HepG2 (cell line): ENCODE measurements around the gene C20orf96. TPM values are rescaled to one million over a fixed set of nuclear protein-coding genes. Genes with fewer than 3 reads are reported as not detected.

Experiments
- AGO2 ChIP-seq: fragments of 200-400 bp; formaldehyde crosslinking; optimal IDR thresholded peaks from 2 replicates; pipeline ENCODE3; 2017; ENCODE audit warnings: mild to moderate bottlenecking, low read depth, low read length, moderate library complexity
- FOSL2 ChIP-seq: sonication (generic); formaldehyde crosslinking; IDR thresholded peaks from 2 replicates; pipeline ENCODE4 v1.4.0; 2020; ENCODE audit warnings: missing genetic modification reagents
- HMG20A ChIP-seq: IDR thresholded peaks from 2 replicates; pipeline ENCODE4 v1.6.1; 2016; ENCODE audit warnings: borderline replicate concordance
- KLF15 ChIP-seq: sonication (generic); formaldehyde crosslinking; IDR thresholded peaks from 2 replicates; pipeline ENCODE4 v1.8.1; 2023; ENCODE audit warnings: borderline replicate concordance, mild to moderate bottlenecking, inconsistent platforms, missing genetic modification reagents, mixed read lengths
- PHF8 ChIP-seq: sonication (generic); formaldehyde crosslinking; IDR thresholded peaks from 2 replicates; pipeline ENCODE4 v1.5.0; 2020; ENCODE audit warnings: missing genetic modification reagents
- SAFB2 ChIP-seq: sonication (generic); formaldehyde crosslinking; IDR thresholded peaks from 2 replicates; pipeline ENCODE4 v1.5.1; 2020; ENCODE audit warnings: missing genetic modification reagents, low read depth, mild to moderate bottlenecking, borderline replicate concordance
- WIZ ChIP-seq: sonication (generic); formaldehyde crosslinking; IDR thresholded peaks from 2 replicates; pipeline ENCODE4 v1.5.1; 2020; ENCODE audit warnings: mild to moderate bottlenecking, missing genetic modification reagents
- YEATS4 ChIP-seq: sonication (generic); formaldehyde crosslinking; IDR thresholded peaks from 2 replicates; pipeline ENCODE4 v1.4.0; 2020; ENCODE audit warnings: missing genetic modification reagents, borderline replicate concordance
- ZNF230 ChIP-seq: sonication (generic); formaldehyde crosslinking; IDR thresholded peaks from 2 replicates; pipeline ENCODE4 v1.4.0; 2020; ENCODE audit warnings: mild to moderate bottlenecking, missing genetic modification reagents
- ZSCAN29 ChIP-seq: sonication (generic); formaldehyde crosslinking; conservative IDR thresholded peaks from 2 replicates; pipeline ENCODE4 v1.4.0; 2020; ENCODE audit warnings: mild to moderate bottlenecking, missing genetic modification reagents
- polyA plus RNA-seq, 8 experiments: library from polyadenylated mRNA; depleted of rRNA in 3 of 8; stranded (reverse) in 7 of 8; unstranded in 1 of 8; fragments of >200 nt; fragmentation: Illumina TruSeq in 4 of 8; extraction: Trizol in 4 of 8; gene quantifications; 2 replicates each; pipeline versions ENCODE4 v1.2.1 to v1.2.3, GENCODE V29; 2011 to 2016; ENCODE audit warnings: low read depth in 4 of 8, missing spikeins in 1 of 8, mixed read lengths in 1 of 8; ENCODE audit not compliant: insufficient read depth in 1 of 8
- total RNA-seq, 5 experiments: library from RNA; depleted of rRNA; stranded (reverse); fragments of >200 nt; fragmentation: Illumina TruSeq; extraction: Trizol; gene quantifications; 2 replicates each; pipeline ENCODE4 v1.2.3, GENCODE V29; 2016; ENCODE audit warnings: low read depth in 1 of 5
- TF ChIP-seq, protein P1 (sequence below): sonication (generic); formaldehyde crosslinking; IDR thresholded peaks from 2 replicates; pipeline ENCODE4 v1.4.0; 2020; ENCODE audit warnings: mild to moderate bottlenecking, missing genetic modification reagents, borderline replicate concordance
- TF ChIP-seq, protein P2 (sequence below): IDR thresholded peaks from 2 replicates; pipeline ENCODE4 v1.6.1; 2012; ENCODE audit warnings: inconsistent platforms
- TF ChIP-seq, protein P3 (sequence below): sonication (generic); formaldehyde crosslinking; IDR thresholded peaks from 2 replicates; pipeline ENCODE4 v1.4.0; 2020; ENCODE audit warnings: missing genetic modification reagents

C20orf96 gene
- total and polyA plus RNA-seq, 2 of the 13 experiments (the other 11 are each of a cell fraction or from before 2014, with no cell fraction given): 3.8 to 20.6 TPM

DNA sequence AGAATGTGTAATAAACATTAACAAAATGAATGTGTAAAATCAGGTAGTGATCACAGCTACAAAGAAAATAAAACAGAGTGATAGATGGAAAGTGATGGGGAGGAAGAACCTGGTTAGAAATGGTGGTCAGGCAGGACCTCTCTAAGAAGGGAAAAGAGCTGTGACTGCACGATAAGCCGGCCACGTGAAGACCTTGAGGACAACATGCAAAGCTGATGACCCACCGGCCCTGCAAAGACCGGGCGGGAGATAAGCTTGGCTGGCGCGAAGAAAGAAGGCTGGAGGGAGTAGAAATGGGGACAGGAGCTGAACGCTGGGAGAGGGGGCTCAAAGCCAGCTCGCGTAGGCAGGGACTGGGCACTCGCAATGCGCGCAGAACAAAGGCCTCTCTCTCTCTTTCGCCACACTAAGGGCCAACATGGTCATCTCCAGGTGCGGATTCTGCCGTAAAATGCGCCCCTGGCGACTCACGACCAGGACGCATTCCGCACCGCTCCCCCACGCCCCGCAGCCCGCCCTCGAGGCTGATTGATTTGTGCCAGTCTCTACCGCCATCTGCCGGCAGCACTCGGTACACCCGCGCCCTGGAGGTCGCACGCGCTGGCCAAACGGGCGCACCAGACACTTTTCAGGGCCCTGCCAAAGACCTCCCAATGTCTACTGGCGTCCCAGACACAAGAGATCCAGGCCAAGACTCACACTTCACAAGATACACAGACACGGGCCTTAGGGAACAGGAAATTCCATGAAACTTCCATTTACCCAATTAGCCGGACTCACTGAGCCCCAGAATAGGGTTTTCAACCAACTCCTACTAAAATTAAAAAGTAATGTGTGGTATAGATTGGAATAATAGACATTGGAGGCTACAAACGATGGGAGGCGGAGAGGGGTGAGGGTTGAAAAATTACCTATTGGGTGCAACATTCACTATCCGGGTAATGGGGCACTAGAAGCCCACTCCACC lies 23.7 kb downstream of the C20orf96 start (continued):
- TF ChIP-seq SAFB2 (CRISPR knock-in tag) (0 out of 2 replicates have a peak, but pooled peaks have one; percentile 45), HMG20A (peak; percentile 43; the same call in 1 of the 2 replicates), ZSCAN29 (CRISPR knock-in tag) (no peak; the same call in 1 of the 2 replicates), FOSL2 (peak; percentile 80), PHF8 (CRISPR knock-in tag) (peak; percentile 74), WIZ (peak; percentile 93), AGO2 (no peak), KLF15 (CRISPR knock-in tag) (no peak), ZNF230 (CRISPR knock-in tag) (no peak; the same call in 1 of the 2 replicates), YEATS4 (CRISPR knock-in tag) (peak; percentile 81)
- TF ChIP-seq, protein P1, sequence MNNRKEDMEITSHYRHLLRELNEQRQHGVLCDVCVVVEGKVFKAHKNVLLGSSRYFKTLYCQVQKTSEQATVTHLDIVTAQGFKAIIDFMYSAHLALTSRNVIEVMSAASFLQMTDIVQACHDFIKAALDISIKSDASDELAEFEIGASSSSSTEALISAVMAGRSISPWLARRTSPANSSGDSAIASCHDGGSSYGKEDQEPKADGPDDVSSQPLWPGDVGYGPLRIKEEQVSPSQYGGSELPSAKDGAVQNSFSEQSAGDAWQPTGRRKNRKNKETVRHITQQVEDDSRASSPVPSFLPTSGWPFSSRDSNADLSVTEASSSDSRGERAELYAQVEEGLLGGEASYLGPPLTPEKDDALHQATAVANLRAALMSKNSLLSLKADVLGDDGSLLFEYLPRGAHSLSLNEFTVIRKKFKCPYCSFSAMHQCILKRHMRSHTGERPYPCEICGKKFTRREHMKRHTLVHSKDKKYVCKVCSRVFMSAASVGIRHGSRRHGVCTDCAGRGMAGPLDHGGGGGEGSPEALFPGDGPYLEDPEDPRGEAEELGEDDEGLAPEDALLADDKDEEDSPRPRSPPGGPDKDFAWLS (CRISPR knock-in tag): 0 out of 2 replicates have a peak, but pooled peaks have one; percentile 27
- TF ChIP-seq, protein P2, sequence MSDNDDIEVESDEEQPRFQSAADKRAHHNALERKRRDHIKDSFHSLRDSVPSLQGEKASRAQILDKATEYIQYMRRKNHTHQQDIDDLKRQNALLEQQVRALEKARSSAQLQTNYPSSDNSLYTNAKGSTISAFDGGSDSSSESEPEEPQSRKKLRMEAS: peak; percentile 96
- TF ChIP-seq, protein P3, sequence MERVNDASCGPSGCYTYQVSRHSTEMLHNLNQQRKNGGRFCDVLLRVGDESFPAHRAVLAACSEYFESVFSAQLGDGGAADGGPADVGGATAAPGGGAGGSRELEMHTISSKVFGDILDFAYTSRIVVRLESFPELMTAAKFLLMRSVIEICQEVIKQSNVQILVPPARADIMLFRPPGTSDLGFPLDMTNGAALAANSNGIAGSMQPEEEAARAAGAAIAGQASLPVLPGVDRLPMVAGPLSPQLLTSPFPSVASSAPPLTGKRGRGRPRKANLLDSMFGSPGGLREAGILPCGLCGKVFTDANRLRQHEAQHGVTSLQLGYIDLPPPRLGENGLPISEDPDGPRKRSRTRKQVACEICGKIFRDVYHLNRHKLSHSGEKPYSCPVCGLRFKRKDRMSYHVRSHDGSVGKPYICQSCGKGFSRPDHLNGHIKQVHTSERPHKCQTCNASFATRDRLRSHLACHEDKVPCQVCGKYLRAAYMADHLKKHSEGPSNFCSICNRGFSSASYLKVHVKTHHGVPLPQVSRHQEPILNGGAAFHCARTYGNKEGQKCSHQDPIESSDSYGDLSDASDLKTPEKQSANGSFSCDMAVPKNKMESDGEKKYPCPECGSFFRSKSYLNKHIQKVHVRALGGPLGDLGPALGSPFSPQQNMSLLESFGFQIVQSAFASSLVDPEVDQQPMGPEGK (CRISPR knock-in tag): peak; percentile 93
